Body of pancreas (tissue), 4 donors: ENCODE results near the gene CDH4.

Source experiments
- POLR2A ChIP-seq, 3 donors: fragments of 450-650 bp; IDR thresholded peaks; one replicate each; pipeline ENCODE4 v1.6.1; 2016; ENCODE audit warnings: antibody characterized with exemption in 3 of 3, mild to moderate bottlenecking in 2 of 3
- TF ChIP-seq, protein P1 (sequence below), 7 experiments: fragments of 450-650 bp in 4 of 7; fragments of 200-600 bp in 3 of 7; sonication (generic) in 3 of 7; IDR thresholded peaks; one replicate each; pipeline ENCODE4 v1.5.1; 2016 to 2019; ENCODE audit warnings: antibody characterized with exemption in 7 of 7

DNA sequence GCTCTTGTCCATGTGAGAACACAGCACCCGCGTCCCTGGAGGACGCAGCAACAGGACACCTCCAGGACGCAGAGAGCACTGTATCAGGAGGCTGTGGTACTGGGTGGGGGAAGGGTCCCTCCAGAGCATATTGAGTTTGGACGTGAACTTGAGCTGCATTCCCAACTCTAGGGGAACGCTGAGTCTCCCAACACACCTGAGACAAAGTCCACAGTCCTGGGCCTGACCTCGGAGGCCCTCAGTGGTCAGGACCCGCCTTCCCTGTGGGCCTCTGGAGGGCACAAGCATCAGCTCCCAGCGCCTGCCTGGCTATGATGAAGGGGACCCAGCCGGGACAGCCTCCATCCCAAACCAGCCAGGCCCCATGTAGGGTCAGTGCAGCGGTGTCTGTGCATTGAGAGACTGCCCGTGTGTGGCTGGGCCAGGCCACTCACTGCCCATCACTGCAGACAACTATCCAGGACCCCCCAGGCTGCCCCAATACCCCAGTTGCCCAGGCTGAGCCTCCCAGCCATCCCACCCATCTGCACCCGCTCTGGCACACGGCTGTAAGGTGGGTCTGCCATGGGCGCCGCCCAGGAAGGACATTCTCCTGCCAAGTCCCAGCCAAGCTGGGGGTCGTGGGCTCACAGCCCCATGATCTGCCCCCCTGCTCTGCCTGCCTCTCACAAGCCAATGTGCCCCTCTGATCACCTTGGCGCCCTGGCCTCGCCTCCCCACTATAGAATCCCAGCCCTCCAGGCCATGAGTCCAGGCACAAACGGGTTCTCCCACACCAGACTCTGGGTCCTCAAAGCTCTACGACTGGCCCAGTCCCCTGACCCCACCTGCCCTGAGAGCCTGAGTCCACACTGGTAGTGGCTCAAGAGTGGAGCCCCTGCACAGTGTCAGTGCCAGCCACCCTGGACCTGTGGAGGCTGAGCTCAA is 697.9 kb downstream of the CDH4 start:
- TF ChIP-seq, protein P1, sequence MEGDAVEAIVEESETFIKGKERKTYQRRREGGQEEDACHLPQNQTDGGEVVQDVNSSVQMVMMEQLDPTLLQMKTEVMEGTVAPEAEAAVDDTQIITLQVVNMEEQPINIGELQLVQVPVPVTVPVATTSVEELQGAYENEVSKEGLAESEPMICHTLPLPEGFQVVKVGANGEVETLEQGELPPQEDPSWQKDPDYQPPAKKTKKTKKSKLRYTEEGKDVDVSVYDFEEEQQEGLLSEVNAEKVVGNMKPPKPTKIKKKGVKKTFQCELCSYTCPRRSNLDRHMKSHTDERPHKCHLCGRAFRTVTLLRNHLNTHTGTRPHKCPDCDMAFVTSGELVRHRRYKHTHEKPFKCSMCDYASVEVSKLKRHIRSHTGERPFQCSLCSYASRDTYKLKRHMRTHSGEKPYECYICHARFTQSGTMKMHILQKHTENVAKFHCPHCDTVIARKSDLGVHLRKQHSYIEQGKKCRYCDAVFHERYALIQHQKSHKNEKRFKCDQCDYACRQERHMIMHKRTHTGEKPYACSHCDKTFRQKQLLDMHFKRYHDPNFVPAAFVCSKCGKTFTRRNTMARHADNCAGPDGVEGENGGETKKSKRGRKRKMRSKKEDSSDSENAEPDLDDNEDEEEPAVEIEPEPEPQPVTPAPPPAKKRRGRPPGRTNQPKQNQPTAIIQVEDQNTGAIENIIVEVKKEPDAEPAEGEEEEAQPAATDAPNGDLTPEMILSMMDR (IDR thresholded peaks at IDR 0.05): no peak
- no peak for TF ChIP-seq POLR2A (IDR thresholded peaks at IDR 0.05)
